NB4 (cell line): Measurements from ENCODE around the gene S100A13.
A peak's percentile ranks its signal among the peaks of the same experiment; 100 is the strongest.

Source experiments
- DNase-seq: peaks from one replicate; pipeline ENCODE4 v3.0.0; 2010; ENCODE audit warnings: low read depth
- H3K4me3 ChIP-seq: one replicate; pipeline ENCODE4 v1.5.1; 2011; ENCODE audit warnings: mild to moderate bottlenecking, low read depth, low read length, moderate library complexity
- MYC ChIP-seq: IDR thresholded peaks from 2 replicates; pipeline ENCODE4 v1.6.1; 2011; ENCODE audit warnings: low read depth, low read length
- POLR2A ChIP-seq: IDR thresholded peaks from 2 replicates; pipeline ENCODE4 v1.6.1; 2011; ENCODE audit warnings: mild to moderate bottlenecking; ENCODE audit not compliant: insufficient read length; ENCODE audit errors: extremely low read depth
- TF ChIP-seq, protein P1 (sequence below): IDR thresholded peaks from one replicate; pipeline ENCODE4 v1.5.1; 2012; ENCODE audit warnings: low read depth, low read length
- TF ChIP-seq, protein P2 (sequence below): IDR thresholded peaks from 2 replicates; pipeline ENCODE4 v1.6.1; 2011; ENCODE audit warnings: low read depth, low read length

Gene S100A13

DNA sequence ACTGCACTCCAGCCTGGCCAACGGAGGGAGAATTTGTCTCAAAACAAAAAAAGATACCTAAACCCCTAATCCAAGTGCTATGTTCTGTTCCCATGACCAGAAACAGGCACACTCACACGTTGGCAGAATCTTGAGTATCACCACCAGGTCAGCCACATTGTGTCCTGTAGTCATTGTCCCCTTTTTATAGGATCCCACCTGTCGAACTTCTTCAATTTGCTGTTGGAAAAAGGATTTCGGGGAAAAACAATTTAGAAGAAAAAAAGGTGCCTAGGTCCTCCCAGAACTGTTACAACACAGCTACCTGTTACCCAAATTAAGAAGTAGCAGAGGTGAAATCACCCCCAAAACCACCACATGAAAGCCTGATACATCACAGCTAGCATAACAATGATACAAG, 40.1 kb upstream of the S100A13 start:
- no peak overlapping the region for H3K4me3 ChIP-seq
- TF ChIP-seq POLR2A (no peak), MYC (no peak)
- TF ChIP-seq, protein P1, sequence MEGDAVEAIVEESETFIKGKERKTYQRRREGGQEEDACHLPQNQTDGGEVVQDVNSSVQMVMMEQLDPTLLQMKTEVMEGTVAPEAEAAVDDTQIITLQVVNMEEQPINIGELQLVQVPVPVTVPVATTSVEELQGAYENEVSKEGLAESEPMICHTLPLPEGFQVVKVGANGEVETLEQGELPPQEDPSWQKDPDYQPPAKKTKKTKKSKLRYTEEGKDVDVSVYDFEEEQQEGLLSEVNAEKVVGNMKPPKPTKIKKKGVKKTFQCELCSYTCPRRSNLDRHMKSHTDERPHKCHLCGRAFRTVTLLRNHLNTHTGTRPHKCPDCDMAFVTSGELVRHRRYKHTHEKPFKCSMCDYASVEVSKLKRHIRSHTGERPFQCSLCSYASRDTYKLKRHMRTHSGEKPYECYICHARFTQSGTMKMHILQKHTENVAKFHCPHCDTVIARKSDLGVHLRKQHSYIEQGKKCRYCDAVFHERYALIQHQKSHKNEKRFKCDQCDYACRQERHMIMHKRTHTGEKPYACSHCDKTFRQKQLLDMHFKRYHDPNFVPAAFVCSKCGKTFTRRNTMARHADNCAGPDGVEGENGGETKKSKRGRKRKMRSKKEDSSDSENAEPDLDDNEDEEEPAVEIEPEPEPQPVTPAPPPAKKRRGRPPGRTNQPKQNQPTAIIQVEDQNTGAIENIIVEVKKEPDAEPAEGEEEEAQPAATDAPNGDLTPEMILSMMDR = no peak
- TF ChIP-seq, protein P2, sequence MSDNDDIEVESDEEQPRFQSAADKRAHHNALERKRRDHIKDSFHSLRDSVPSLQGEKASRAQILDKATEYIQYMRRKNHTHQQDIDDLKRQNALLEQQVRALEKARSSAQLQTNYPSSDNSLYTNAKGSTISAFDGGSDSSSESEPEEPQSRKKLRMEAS = no peak

DNA sequence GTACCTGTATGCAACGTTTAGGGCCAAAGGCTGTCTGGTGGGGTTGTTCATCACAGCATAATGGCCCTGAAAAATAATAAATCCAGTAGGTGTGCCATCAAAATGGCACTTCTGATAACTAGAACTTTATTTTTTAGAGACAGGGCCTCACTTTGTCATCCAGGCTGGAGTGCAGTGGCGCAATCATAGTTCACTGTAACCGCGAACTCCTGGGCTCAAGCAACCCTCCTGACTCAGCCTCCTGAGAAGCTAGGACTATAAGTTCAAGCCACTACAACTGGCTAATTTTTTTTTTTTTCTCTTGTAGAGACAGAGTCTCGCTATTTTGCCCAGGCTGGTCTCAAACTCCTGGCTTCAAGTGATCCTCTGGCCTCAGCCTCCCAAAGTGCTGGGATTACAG, 35.9 kb upstream of the S100A13 start:
- no peak overlapping the region for H3K4me3 ChIP-seq
- TF ChIP-seq MYC (no peak), POLR2A (no peak)
- TF ChIP-seq, protein P1 = no peak
- TF ChIP-seq, protein P2 = no peak
- DNase-seq = peak; percentile 71

More for the DNA sequence above, 40.1 kb upstream of the S100A13 start:
- no peak for DNase-seq

DNA sequence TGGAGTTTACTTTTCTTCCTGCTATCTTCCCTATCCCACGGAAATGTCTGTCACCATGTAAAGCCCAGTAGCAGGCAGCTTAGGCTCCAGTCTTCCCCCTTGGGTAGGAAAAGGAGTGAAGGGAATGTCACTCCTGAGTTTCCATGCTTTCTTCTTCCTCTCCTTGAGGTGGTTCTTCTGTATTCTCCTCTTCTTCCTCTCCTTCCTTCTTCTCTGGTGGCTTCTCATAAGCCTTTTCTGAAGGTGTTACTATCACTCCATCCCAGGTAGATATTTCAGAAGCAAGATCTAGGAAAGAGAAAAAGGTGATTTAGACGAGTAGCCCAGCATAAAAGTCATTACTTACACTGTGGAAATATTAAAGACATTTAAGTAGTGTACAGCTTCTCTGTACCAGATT, 35.0 kb upstream of the S100A13 start:
- no peak for DNase-seq
- no peak for TF ChIP-seq POLR2A
- no peak for TF ChIP-seq MYC
- H3K4me3 ChIP-seq = no peak overlapping the region

DNA sequence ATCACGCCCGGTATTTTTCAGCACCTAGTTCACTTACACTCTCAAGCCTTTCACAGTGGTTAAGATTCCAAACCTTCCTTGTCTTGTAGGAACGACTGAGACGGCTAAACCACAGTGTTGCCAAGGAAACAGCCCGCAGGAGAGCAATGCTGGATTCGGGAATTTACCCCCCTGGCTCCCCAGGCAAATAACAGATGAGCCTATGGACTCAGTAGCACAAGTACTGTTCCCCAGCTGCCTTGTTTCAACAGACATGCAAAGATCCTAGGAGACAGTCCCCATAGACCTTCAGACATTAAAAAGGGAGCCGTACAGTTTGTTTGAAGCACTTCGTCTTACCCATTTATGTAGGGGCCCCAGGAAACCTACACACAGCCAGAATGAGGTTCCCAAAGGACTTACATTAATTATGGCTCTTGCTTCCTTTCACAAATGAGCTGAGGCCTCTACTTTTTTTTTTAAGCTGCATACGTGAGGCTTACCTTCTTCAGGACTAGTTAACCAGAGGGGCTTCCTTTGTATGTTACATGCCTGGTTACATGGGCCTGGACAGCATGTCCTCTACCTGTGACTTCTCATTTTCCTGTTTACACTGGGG, 33.9 kb upstream of the S100A13 start:
- DNase-seq = peak; percentile 34
- TF ChIP-seq, protein P1 = no peak
- TF ChIP-seq POLR2A (no peak), MYC (no peak)
- TF ChIP-seq, protein P2 = no peak
- H3K4me3 ChIP-seq = no peak overlapping the region

DNA sequence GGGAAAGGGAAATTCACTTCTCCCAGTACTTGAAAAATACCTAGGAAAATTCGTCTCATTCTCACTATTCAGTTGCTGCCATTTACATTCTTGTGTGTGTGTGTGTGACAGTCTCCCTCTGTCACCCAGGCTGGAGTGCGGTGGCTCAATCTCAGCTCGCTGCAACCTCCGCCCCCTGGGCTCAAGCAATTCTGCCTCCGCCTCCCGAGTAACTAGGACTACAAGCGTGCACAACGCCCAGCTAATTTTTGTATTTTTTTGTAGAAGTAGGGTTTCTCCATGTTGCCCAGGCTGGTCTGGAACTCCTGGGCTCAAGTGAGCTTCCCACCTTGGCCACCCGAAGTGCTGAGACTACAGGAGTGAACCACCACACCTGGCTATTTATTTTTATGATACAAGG, 32.4 kb upstream of the S100A13 start:
- TF ChIP-seq, protein P1 = no peak
- TF ChIP-seq POLR2A (no peak), MYC (no peak)
- TF ChIP-seq, protein P2 = no peak
- no peak for DNase-seq
- peak overlapping the region; percentile 92 for H3K4me3 ChIP-seq

DNA sequence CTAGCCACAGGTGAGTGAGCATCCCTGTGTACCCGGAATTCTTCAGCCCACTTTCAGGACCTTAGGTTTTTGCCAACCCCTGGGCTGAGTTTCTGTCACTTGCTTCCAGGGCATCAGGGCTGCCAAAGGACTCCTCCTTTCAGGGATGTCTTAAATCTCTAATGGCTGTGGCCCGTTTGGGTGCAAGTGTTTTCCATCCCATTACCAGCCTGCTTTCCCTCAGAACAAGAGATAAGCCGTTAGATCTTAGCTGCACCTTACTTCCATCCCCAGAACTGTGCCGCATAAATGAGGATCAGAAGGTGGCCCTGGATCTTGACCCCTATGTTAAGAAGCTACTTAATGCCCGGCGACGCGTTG, 31.9 kb upstream of the S100A13 start:
- H3K4me3 ChIP-seq = peak overlapping the region; percentile 92
- TF ChIP-seq MYC = no peak
- TF ChIP-seq, protein P2 = no peak
- DNase-seq = no peak
